NT2/D1 (cell line): ENCODE measurements around the gene ENKD1.

Experiments used
- SUZ12 ChIP-seq: IDR thresholded peaks from 2 replicates; pipeline ENCODE4 v1.6.1; 2011; ENCODE audit not compliant: insufficient read length, insufficient read depth; ENCODE audit errors: extremely low read depth
- YY1 ChIP-seq: IDR thresholded peaks from 2 replicates; pipeline ENCODE4 v1.6.1; 2011; ENCODE audit not compliant: insufficient read length, insufficient read depth
- ZNF274 ChIP-seq: IDR thresholded peaks from 2 replicates; pipeline ENCODE4 v1.6.1; 2011; ENCODE audit warnings: mild to moderate bottlenecking, low read depth, low read length

- TF ChIP-seq ZNF274 (no peak), YY1 (no peak), SUZ12 (no peak)
These were observed 1.7 kb downstream of the ENKD1 start for GRCh38 chr16:67664871-67665270.
